HEK293T (cell line): Measurements from ENCODE around the gene FOXN1.

ENCODE experiments used
- ARNT ChIP-seq: fragments of 450-650 bp; IDR thresholded peaks from 2 replicates; pipeline ENCODE4 v1.6.1; 2017; ENCODE audit warnings: mild to moderate bottlenecking
- BHLHE40 ChIP-seq: fragments of 450-650 bp; IDR thresholded peaks from 2 replicates; pipeline ENCODE4 v1.6.1; 2016; ENCODE audit warnings: mild to moderate bottlenecking, moderate library complexity, borderline replicate concordance
- ELF4 ChIP-seq: fragments of 450-650 bp; IDR thresholded peaks from 2 replicates; pipeline ENCODE4 v1.6.1; 2017; ENCODE audit warnings: antibody characterized with exemption
- FOXA1 ChIP-seq: fragments of 450-650 bp; IDR thresholded peaks from 2 replicates; pipeline ENCODE4 v1.6.1; 2016; ENCODE audit warnings: mild to moderate bottlenecking
- FOXM1 ChIP-seq: fragments of 450-650 bp; IDR thresholded peaks from 2 replicates; pipeline ENCODE4 v1.6.1; 2017; ENCODE audit warnings: mild to moderate bottlenecking, borderline replicate concordance
- LEF1 ChIP-seq: fragments of 450-650 bp; IDR thresholded peaks from 2 replicates; pipeline ENCODE4 v1.6.1; 2017; ENCODE audit warnings: mild to moderate bottlenecking, borderline replicate concordance
- NFRKB ChIP-seq: fragments of 450-650 bp; IDR thresholded peaks from 2 replicates; pipeline ENCODE4 v1.6.1; 2016; ENCODE audit warnings: mild to moderate bottlenecking, moderate library complexity
- PKNOX1 ChIP-seq: fragments of 450-650 bp; IDR thresholded peaks from 2 replicates; pipeline ENCODE4 v1.6.1; 2016
- SP1 ChIP-seq: fragments of 450-650 bp; IDR thresholded peaks from 2 replicates; pipeline ENCODE4 v1.6.1; 2017
- SUZ12 ChIP-seq: fragments of 450-650 bp; IDR thresholded peaks from 2 replicates; pipeline ENCODE4 v1.6.1; 2016; ENCODE audit warnings: mild to moderate bottlenecking

GRCh38 chr17:28505986-28506665, at the start of gene FOXN1:
- TF ChIP-seq SP1 = no peak
- TF ChIP-seq NFRKB = no peak
- no peak for TF ChIP-seq SUZ12
- no peak for TF ChIP-seq LEF1
- no peak for TF ChIP-seq ELF4
- TF ChIP-seq FOXM1 = no peak
- TF ChIP-seq ARNT = no peak
- no peak for TF ChIP-seq PKNOX1
- no peak for TF ChIP-seq BHLHE40
- no peak for TF ChIP-seq FOXA1
